Hypothalamus (tissue), 51 donors: Measurements from ENCODE around the gene CPLX3.

Experiments
- DNase-seq, 51 donors: peaks; one replicate each; lab custom pipeline; 2025; lab: John Stamatoyannopoulos, UW

Gene CPLX3

GRCh38 chr15:74867466-74868038, 41.1 kb downstream of the CPLX3 start:
- no peak for DNase-seq

GRCh38 chr15:74868059-74868458, 41.6 kb downstream of the CPLX3 start:
- DNase-seq: peak in 1 of 51 donors; percentile 13

GRCh38 chr15:74869372-74869725, 42.9 kb downstream of the CPLX3 start:
- no peak for DNase-seq

GRCh38 chr15:74869726-74870407, 43.4 kb downstream of the CPLX3 start:
- peak in 31 of 51 donors; percentile 3 to 53 (median 24) for DNase-seq

GRCh38 chr15:74870436-74871215, 44.2 kb downstream of the CPLX3 start:
- DNase-seq: no peak

GRCh38 chr15:74872702-74873035, 46.2 kb downstream of the CPLX3 start:
- no peak for DNase-seq

GRCh38 chr15:74873036-74873755, 46.8 kb downstream of the CPLX3 start, which contains the start of gene SCAMP2:
SCAMP2 (minus strand) TSS chr15:74873365; CDS start chr15:74873255, 110 bp downstream.
- peak; percentile 77 to 100 (median 95) for DNase-seq

- peak in 6 of 51 donors; percentile 13 to 62 (median 36) for DNase-seq
Measured at GRCh38 chr15:74873756-74874424, 47.5 kb downstream of the CPLX3 start.

- no peak for DNase-seq
Measured at GRCh38 chr15:74878273-74878672, 51.8 kb downstream of the CPLX3 start.
